GM19452 (cell line): ENCODE data around the gene ZNF460.

Source experiments
- ATAC-seq: cut with Tn5 transposase; IDR thresholded peaks from one replicate; pipeline ENCODE4 v1.9.1; 2021; ENCODE audit not compliant: unreplicated experiment

The ZNF460 gene

DNA sequence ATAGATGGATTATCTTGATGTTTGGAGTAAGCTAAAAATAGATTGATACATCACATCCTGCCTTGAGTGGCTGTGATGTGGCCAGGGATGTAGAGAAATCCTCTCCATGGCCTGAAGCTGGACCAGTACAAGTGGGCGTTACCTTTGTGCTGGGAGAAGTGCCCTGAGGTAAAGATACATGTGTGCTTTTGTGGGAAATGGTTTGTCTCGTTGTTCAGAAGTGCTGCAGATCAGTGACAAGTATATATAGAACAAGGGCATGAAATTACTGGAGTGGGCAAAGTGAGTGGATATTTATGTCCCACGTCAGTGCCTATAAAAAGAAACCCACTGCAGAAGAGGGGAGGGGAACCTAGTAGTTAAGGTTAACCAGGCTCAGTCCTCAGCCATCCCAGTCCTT is 58.6 kb downstream of the ZNF460 start:
- ATAC-seq, result no peak

DNA sequence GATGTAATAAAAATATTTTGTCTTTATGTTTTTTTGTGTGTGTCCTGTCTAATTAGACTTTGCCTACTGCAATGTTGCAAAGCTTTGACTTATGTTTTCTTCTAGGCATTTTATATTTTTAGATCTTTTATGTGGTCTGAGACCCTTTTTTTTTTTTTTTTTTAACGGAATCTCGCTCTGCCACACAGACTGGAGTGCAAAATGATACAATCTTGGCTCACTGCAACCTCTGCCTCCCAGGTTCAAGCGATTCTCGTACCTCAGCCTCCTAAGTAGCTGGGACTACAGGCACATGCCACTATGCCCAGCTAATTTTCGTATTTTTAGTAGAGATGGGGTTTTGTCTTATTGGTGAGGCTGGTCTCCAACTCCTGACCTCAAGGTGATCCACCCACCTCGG is 62.3 kb downstream of the ZNF460 start:
- no peak for ATAC-seq
